ENCODE measurements around the gene MAPK8IP1.

GRCh38 chr11:45948356-45948755 is 62.9 kb downstream of the MAPK8IP1 start:
- TF ChIP-seq CREB5 (CRISPR knock-in tag; IDR thresholded peaks at IDR 0.05; ENCODE audit: low read depth), result no peak
- TF ChIP-seq GLIS3 (CRISPR knock-in tag; IDR thresholded peaks at IDR 0.05), result no peak
- TF ChIP-seq TOX (CRISPR knock-in tag; IDR thresholded peaks at IDR 0.05; ENCODE audit: borderline replicate concordance), result no peak
- no peak for TF ChIP-seq PPARA (CRISPR knock-in tag; IDR thresholded peaks at IDR 0.05; ENCODE audit: borderline replicate concordance)
- TF ChIP-seq ZNF565 (CRISPR knock-in tag; conservative IDR thresholded peaks at IDR 0.05; ENCODE audit: low read depth), result no peak
- no peak for TF ChIP-seq ZC3H10 (CRISPR knock-in tag; IDR thresholded peaks at IDR 0.05)
- no peak for TF ChIP-seq OSR1 (CRISPR knock-in tag; IDR thresholded peaks at IDR 0.05)
- no peak for TF ChIP-seq CSDC2 (CRISPR knock-in tag; IDR thresholded peaks at IDR 0.05)
- TF ChIP-seq ZNF8 (CRISPR knock-in tag; IDR thresholded peaks at IDR 0.05), result no peak
- TF ChIP-seq ARNTL (CRISPR knock-in tag; IDR thresholded peaks at IDR 0.05; ENCODE audit: borderline replicate concordance, low read depth), result no peak
- no peak for TF ChIP-seq ZFP30 (CRISPR knock-in tag; IDR thresholded peaks at IDR 0.05)
- no peak for TF ChIP-seq PATZ1 (CRISPR knock-in tag; IDR thresholded peaks at IDR 0.05; ENCODE audit: borderline replicate concordance)
- no peak for TF ChIP-seq CSRNP3 (CRISPR knock-in tag; IDR thresholded peaks at IDR 0.05)
- TF ChIP-seq TCF4 (CRISPR knock-in tag; IDR thresholded peaks at IDR 0.05; ENCODE audit: borderline replicate concordance), result no peak

Measured in SK-N-SH treated with all-trans-retinoic acid at 6 μM for 48 hours (cell line).